Lower leg skin (tissue), 4 donors: ENCODE results near the gene UST. TPM values are rescaled to one million over a fixed set of nuclear protein-coding genes. Genes with fewer than 3 reads are reported as not detected.

Source experiments
- DNase-seq, 2 donors: peaks; one replicate each; pipeline ENCODE4 v3.0.0-alpha.2; 2019; ENCODE audit warnings: low spot score in 2 of 2
- H3K4me3 ChIP-seq: fragments of 200-600 bp; sonication (generic); 2 replicates; pipeline ENCODE4 v1.5.1; 2017; ENCODE audit warnings: mild to moderate bottlenecking, low read depth; ENCODE audit not compliant: poor library complexity, severe bottlenecking
- CTCF ChIP-seq, 3 donors: fragments of 450-650 bp; IDR thresholded peaks; one replicate each; pipeline ENCODE4 v1.5.1; 2016; ENCODE audit warnings: antibody characterized with exemption in 3 of 3, mild to moderate bottlenecking in 3 of 3, moderate library complexity in 2 of 3
- POLR2A ChIP-seq, 2 donors: fragments of 450-650 bp; IDR thresholded peaks; one replicate each; pipeline ENCODE4 v1.6.1; 2016 to 2017; ENCODE audit warnings: antibody characterized with exemption in 2 of 2, mild to moderate bottlenecking in 1 of 2, moderate library complexity in 1 of 2
- WGBS, 2 donors: methylation state at CpG; one replicate each; pipeline ENCODE4 v1.1.5; 2018; 5-methylcytosine and 5-hydroxymethylcytosine counted together
- intact Hi-C: fragments of 100-400 bp; cut with DNase I; formaldehyde crosslinking; loops from one replicate; pipeline ENCODE4 v1.15.0; 2023; ENCODE audit warnings: low total_unique reads
- total RNA-seq, 4 donors: library from RNA; depleted of rRNA; stranded (reverse); fragments of >200 nt; gene quantifications; one replicate each; pipeline ENCODE4 v1.1.0, GENCODE V29; 2016

UST gene
- total RNA-seq, 4 donors from 2014 or later, result 12.2 to 21.7 (median 17.7) TPM

- DNase-seq, result no peak
- no peak overlapping the region for H3K4me3 ChIP-seq
- 82 to 84% methylated on average over 6 of the region's 6 CpGs for WGBS, 2 donors
- no peak for TF ChIP-seq POLR2A (IDR thresholded peaks at IDR 0.05)
- TF ChIP-seq CTCF (IDR thresholded peaks at IDR 0.05), result no peak
- intact Hi-C loops, result no loop called here
Observed at GRCh38 chr6:149077208-149077607, 330.4 kb downstream of the UST start.

GRCh38 chr6:149078211-149078782 is 331.5 kb downstream of the UST start:
- WGBS, 2 donors, result 94 to 96% methylated on average over 10 of the region's 10 CpGs
- H3K4me3 ChIP-seq, result no peak overlapping the region
- intact Hi-C loops, result no loop called here
- no peak for DNase-seq
- TF ChIP-seq CTCF (IDR thresholded peaks at IDR 0.05) (no peak), POLR2A (IDR thresholded peaks at IDR 0.05) (no peak)

GRCh38 chr6:149079456-149079855 is 332.6 kb downstream of the UST start:
- intact Hi-C loops, result no loop called here
- no peak for TF ChIP-seq POLR2A (IDR thresholded peaks at IDR 0.05)
- TF ChIP-seq CTCF (IDR thresholded peaks at IDR 0.05), result no peak
- no peak for DNase-seq
- H3K4me3 ChIP-seq, result no peak overlapping the region
- 24 to 32% methylated on average over 2 of the region's 2 CpGs for WGBS, 2 donors

GRCh38 chr6:149079911-149080491 is 333.2 kb downstream of the UST start:
- TF ChIP-seq POLR2A (IDR thresholded peaks at IDR 0.05) (no peak), CTCF (IDR thresholded peaks at IDR 0.05) (no peak)
- H3K4me3 ChIP-seq, result no peak overlapping the region
- 16 to 20% methylated on average over 6 of the region's 6 CpGs for WGBS, 2 donors
- intact Hi-C loops, result no loop called here
- DNase-seq, result peak in 1 of 2 donors; percentile 45

GRCh38 chr6:149080511-149080910 is 333.7 kb downstream of the UST start:
- WGBS, 2 donors, result 59 to 60% methylated on average over 5 of the region's 5 CpGs
- H3K4me3 ChIP-seq, result no peak overlapping the region
- DNase-seq, result no peak
- TF ChIP-seq CTCF (IDR thresholded peaks at IDR 0.05) (no peak), POLR2A (IDR thresholded peaks at IDR 0.05) (no peak)
- intact Hi-C loops, result no loop called here

- intact Hi-C loops, result no loop called here
Observed at GRCh38 chr6:149081281-149081680, 334.5 kb downstream of the UST start.

More at GRCh38 chr6:149081281-149081680, 334.5 kb downstream of the UST start:
- 86 to 93% methylated on average over 1 of the region's 1 CpG for WGBS, 2 donors
- no peak for TF ChIP-seq CTCF (IDR thresholded peaks at IDR 0.05)
- no peak for TF ChIP-seq POLR2A (IDR thresholded peaks at IDR 0.05)
- DNase-seq, result no peak
- H3K4me3 ChIP-seq, result no peak overlapping the region
